ENCODE results near the gene SPRN.

The SPRN gene

DNA sequence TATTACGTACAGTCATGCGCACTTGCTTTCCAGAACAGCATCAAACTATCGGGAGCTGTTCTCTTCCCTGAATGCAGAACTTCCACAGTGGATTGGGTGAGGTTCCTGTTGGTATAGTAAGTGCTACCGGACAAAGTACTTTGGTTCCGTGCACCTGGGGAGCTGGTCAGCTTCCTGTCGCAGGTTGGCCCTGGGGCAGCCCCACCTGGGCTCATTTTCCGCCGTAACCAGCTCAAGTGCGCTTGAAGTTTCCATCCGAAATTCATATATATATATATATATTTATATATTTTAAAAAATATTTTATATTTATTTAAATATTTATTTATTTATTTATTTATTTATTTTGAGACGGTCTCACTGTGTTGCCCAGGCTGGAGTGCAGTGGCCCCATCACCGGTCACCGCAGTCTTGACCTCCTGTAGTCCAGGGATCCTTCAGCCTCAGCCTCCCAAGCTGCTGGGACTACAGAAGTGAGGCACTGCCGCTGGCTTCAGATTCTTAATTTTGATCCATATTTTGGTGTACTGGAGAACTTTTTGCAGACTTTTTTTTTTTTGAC, 35.9 kb upstream of the SPRN start:
- in situ Hi-C loops (cut with MboI; ENCODE audit: low pct_unique_long_range_greater_than_20kb, low sequenced_read_pairs, unreplicated experiment) = no loop called here
- DNase-seq (ENCODE audit: low spot score) = no peak
- TF ChIP-seq, protein P1, sequence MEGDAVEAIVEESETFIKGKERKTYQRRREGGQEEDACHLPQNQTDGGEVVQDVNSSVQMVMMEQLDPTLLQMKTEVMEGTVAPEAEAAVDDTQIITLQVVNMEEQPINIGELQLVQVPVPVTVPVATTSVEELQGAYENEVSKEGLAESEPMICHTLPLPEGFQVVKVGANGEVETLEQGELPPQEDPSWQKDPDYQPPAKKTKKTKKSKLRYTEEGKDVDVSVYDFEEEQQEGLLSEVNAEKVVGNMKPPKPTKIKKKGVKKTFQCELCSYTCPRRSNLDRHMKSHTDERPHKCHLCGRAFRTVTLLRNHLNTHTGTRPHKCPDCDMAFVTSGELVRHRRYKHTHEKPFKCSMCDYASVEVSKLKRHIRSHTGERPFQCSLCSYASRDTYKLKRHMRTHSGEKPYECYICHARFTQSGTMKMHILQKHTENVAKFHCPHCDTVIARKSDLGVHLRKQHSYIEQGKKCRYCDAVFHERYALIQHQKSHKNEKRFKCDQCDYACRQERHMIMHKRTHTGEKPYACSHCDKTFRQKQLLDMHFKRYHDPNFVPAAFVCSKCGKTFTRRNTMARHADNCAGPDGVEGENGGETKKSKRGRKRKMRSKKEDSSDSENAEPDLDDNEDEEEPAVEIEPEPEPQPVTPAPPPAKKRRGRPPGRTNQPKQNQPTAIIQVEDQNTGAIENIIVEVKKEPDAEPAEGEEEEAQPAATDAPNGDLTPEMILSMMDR (IDR thresholded peaks at IDR 0.05; ENCODE audit: extremely low read depth, insufficient read depth, missing control alignments) = no peak

DNA sequence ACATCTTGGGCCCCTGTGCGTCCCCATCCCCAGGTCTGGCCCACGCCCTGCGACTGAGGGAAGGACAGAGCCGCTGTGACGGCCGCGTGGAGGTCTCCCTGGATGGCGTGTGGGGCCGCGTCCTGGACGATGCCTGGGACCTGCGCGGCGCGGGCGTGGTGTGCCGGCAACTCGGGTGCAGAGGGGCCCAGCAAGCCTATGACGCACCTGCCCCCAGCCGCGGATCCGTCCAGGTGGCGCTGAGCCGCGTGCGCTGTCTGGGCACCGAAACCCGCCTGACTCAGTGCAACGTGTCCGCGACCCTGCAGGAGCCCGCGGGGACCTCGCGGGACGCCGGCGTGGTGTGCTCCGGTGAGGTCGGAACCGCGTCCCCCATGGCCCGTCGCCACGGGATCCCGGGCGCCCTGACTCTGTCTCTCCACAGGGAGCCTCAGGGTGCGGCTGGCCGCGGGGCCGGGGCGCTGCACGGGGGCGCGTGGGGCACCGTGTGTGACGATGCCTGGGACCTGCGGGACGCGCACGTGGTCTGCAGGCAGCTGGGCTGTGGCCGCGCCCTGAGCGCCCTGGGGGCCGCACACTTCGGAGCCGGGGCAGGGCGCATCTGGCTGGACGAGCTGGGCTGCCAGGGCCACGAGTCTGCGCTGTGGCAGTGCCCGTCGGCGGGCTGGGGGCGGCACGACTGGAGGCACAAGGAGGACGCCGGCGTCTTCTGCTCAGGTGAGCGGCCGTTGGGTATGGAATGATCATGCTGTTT, 35.2 kb upstream of the SPRN start:
- in situ Hi-C loops (cut with MboI; ENCODE audit: low pct_unique_long_range_greater_than_20kb, low sequenced_read_pairs, unreplicated experiment) = no loop called here
- TF ChIP-seq, protein P1 (IDR thresholded peaks at IDR 0.05; ENCODE audit: extremely low read depth, insufficient read depth, missing control alignments) = no peak
- no peak for DNase-seq (ENCODE audit: low spot score)

GRCh38 chr10:133458710-133459453, 34.5 kb upstream of the SPRN start:
- TF ChIP-seq, protein P1 (IDR thresholded peaks at IDR 0.05; ENCODE audit: extremely low read depth, insufficient read depth, missing control alignments) = no peak
- in situ Hi-C loops (cut with MboI; ENCODE audit: low pct_unique_long_range_greater_than_20kb, low sequenced_read_pairs, unreplicated experiment) = no loop called here
- no peak for DNase-seq (ENCODE audit: low spot score)

GRCh38 chr10:133458021-133458709, 33.7 kb upstream of the SPRN start:
- in situ Hi-C loops (cut with MboI; ENCODE audit: low pct_unique_long_range_greater_than_20kb, low sequenced_read_pairs, unreplicated experiment) = no loop called here
- no peak for DNase-seq (ENCODE audit: low spot score)
- TF ChIP-seq, protein P1 (IDR thresholded peaks at IDR 0.05; ENCODE audit: extremely low read depth, insufficient read depth, missing control alignments) = no peak

DNA sequence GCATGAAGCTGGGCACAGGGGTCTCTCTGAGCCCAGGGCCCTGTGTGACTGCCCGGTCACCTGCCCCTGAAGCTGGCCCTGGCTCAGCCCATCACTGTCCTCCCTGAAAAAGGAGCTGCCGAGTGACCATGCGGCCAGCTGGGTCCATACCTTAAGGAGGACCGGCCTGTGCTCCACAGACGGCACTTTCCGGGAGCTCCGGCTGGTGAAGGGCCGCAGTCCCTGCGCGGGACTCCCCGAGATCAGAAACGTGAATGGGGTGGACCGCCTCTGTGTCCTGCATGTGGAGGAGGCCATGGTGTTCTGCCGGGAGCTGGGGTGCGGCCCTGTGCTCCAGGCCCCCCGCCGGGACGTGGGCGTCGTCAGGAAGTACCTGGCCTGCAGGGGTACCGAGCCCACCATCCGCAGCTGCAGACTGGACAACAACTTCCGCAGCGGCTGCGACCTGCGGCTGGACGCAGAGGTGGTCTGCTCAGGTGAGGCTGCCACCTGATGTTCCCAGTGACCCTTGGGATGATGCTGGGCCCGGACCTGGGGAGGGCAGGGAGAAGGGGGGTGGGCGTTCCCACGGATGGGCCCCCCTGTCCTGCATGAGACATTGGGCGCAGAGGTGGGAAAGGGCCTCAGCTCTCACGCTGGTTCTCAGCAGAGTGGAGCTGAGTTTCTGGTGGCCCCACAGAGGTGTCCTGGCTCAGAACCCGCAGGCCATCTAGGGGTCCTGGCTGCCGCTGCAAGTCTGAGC, 32.8 kb upstream of the SPRN start:
- in situ Hi-C loops (cut with MboI; ENCODE audit: low pct_unique_long_range_greater_than_20kb, low sequenced_read_pairs, unreplicated experiment) = no loop called here
- no peak for DNase-seq (ENCODE audit: low spot score)
- TF ChIP-seq, protein P1 (IDR thresholded peaks at IDR 0.05; ENCODE audit: extremely low read depth, insufficient read depth, missing control alignments) = no peak

Data from GM13977 (cell line).